ENCODE data around the gene PNRC1. TPM values are rescaled to one million over a fixed set of nuclear protein-coding genes. Genes with fewer than 3 reads are reported as not detected.
"Not testable (repeated sequence)": the region's sequence is repeated elsewhere in the genome, so short reads cannot be mapped to it uniquely, and the experiment has no call there.

PNRC1 gene
- total RNA-seq, 1 experiment from 2014 or later, result 66.9 TPM

DNA sequence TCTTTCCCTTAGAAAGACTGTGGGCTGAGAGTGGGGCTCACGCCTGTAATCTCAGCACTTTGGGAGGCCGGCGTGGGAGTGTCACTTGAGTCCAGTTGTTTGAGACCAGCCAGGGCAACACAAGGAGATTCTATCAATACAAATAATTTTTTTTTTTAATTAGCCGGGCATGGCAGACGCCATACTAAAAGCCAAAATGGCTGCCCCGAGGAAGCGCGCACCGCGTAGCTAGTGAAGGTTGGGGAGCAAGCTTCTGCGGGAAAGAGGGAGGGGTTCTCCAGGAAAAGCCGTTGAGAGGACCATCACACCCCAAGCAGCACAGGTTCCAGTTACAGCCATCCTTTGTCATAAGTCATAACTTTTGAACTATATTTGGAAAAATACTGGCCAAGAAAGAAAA lies 21.3 kb upstream of the PNRC1 start:
- H3K4me3 ChIP-seq, result no peak overlapping the region
- H3K36me3 ChIP-seq (ENCODE audit: low read depth), result no peaks in the 10 kb centered on the region
- no peaks in the 10 kb centered on the region for H3K9me3 ChIP-seq (ENCODE audit: insufficient read depth, low read depth)
- no peak for DNase-seq
- no peaks in the 10 kb centered on the region for H3F3A ChIP-seq (ENCODE audit: insufficient read depth, low read depth)
- ChIA-PET POLR2A (ENCODE audit: unreplicated experiment) (interaction anchor here (0.6 kb wide), 1 partner anchor 21 kb away, joined by 3 read pairs; the partner anchor contains the start of gene PNRC1), CTCF (no interaction called here)
- H3K79me2 ChIP-seq (ENCODE audit: low read depth), result no peaks in the 10 kb centered on the region
- no peaks in the 10 kb centered on the region for H3K4me1 ChIP-seq (replicated peaks; ENCODE audit: insufficient read depth)
- no peaks in the 10 kb centered on the region for H3K9me2 ChIP-seq (ENCODE audit: insufficient read depth)
- no peak overlapping the region for H2AFZ ChIP-seq
- H4K20me1 ChIP-seq (ENCODE audit: insufficient read depth), result no peaks in the 10 kb centered on the region
- no peak overlapping the region for H3K4me2 ChIP-seq
- H3K27me3 ChIP-seq (ENCODE audit: insufficient read depth, low read depth), result no peaks in the 10 kb centered on the region
- intact Hi-C loops (cut with micrococcal nuclease; ENCODE audit: unreplicated experiment), result no loop called here
- no TSS peak for BruUV-seq (replicated peaks)
- TF ChIP-seq, protein P1, sequence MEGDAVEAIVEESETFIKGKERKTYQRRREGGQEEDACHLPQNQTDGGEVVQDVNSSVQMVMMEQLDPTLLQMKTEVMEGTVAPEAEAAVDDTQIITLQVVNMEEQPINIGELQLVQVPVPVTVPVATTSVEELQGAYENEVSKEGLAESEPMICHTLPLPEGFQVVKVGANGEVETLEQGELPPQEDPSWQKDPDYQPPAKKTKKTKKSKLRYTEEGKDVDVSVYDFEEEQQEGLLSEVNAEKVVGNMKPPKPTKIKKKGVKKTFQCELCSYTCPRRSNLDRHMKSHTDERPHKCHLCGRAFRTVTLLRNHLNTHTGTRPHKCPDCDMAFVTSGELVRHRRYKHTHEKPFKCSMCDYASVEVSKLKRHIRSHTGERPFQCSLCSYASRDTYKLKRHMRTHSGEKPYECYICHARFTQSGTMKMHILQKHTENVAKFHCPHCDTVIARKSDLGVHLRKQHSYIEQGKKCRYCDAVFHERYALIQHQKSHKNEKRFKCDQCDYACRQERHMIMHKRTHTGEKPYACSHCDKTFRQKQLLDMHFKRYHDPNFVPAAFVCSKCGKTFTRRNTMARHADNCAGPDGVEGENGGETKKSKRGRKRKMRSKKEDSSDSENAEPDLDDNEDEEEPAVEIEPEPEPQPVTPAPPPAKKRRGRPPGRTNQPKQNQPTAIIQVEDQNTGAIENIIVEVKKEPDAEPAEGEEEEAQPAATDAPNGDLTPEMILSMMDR (conservative IDR thresholded peaks at IDR 0.05), result no peak
- no peak for TF ChIP-seq EZH2 (IDR thresholded peaks at IDR 0.05; ENCODE audit: low read depth)
- H3K27ac ChIP-seq, result no peak overlapping the region

GRCh38 chr6:89063881-89064280 lies 16.7 kb upstream of the PNRC1 start:
- Histone ChIP-seq H3K27ac (no peak overlapping the region), H3K4me2 (no peak overlapping the region), H3K27me3 (ENCODE audit: insufficient read depth, low read depth) (no peaks in the 10 kb centered on the region), H4K20me1 (ENCODE audit: insufficient read depth) (no peaks in the 10 kb centered on the region), H3K4me1 (replicated peaks; ENCODE audit: insufficient read depth) (no peaks in the 10 kb centered on the region), H3F3A (ENCODE audit: insufficient read depth, low read depth) (no peaks in the 10 kb centered on the region), H3K36me3 (ENCODE audit: low read depth) (no peaks in the 10 kb centered on the region), H3K4me3 (no peak overlapping the region), H2AFZ (no peak overlapping the region), H3K9me3 (ENCODE audit: insufficient read depth, low read depth) (no peaks in the 10 kb centered on the region), H3K79me2 (ENCODE audit: low read depth) (no peaks in the 10 kb centered on the region), H3K9me2 (ENCODE audit: insufficient read depth) (no peaks in the 10 kb centered on the region)
- TF ChIP-seq, protein P1 (conservative IDR thresholded peaks at IDR 0.05), result no peak
- no peak for TF ChIP-seq EZH2 (IDR thresholded peaks at IDR 0.05; ENCODE audit: low read depth)
- intact Hi-C loops (cut with micrococcal nuclease; ENCODE audit: unreplicated experiment), result no loop called here
- ChIA-PET POLR2A (ENCODE audit: unreplicated experiment) (no interaction called here), CTCF (no interaction called here)
- no peak for DNase-seq
- no TSS peak for BruUV-seq (replicated peaks)

DNA sequence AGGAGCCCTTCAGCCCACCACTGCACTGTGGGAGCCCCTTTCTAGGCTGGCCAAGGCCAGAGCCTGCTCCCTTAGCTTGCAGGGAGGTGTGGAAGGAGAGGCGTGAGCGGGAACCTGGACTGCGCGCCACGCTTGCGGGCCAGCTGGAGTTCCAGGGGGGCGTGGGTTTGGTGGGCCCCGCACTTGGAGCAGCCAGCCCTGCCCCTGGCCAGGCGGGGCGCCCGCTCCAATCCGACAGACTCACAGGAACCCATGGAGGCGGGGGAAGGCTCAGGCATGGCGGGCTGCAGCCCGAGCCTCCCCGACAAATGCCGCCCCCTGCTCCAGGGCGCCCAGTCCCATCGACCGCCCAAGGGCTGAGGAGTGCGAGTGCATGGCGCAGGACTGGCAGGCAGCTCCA lies 15.6 kb upstream of the PNRC1 start:
- H2AFZ ChIP-seq; H3K27me3 ChIP-seq (ENCODE audit: insufficient read depth, low read depth); H3K9me2 ChIP-seq (ENCODE audit: insufficient read depth); intact Hi-C loops (cut with micrococcal nuclease; ENCODE audit: unreplicated experiment); H3K36me3 ChIP-seq (ENCODE audit: low read depth); H3K4me2 ChIP-seq; H3F3A ChIP-seq (ENCODE audit: insufficient read depth, low read depth); DNase-seq; H3K9me3 ChIP-seq (ENCODE audit: insufficient read depth, low read depth); H3K27ac ChIP-seq; H4K20me1 ChIP-seq (ENCODE audit: insufficient read depth); POLR2A ChIA-PET (ENCODE audit: unreplicated experiment); H3K79me2 ChIP-seq (ENCODE audit: low read depth); H3K4me3 ChIP-seq; H3K4me1 ChIP-seq (replicated peaks; ENCODE audit: insufficient read depth); BruUV-seq (replicated peaks): not testable (repeated sequence)
- CTCF ChIA-PET, result interaction anchor here (0.6 kb wide), 1 partner anchor 50 kb away, joined by 3 read pairs; no protein-coding TSS in a partner anchor

DNA sequence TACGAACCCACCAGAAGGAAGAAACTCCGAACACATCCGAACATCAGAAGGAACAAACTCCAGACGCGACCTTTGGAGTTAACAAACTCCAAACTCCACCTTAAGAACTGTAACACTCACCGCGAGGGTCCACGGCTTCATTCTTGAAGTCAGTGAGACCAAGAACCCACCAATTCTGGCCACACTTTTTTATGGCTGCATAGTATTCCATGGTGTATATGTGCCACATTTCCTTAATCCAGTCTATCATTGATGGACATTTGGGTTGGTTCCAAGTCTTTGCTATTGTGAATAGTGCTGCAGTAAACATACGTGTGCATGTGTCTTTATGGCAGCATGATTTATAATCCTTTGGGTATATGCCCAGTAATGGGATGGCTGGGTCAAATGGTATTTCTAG lies 14.4 kb upstream of the PNRC1 start:
- intact Hi-C loops (cut with micrococcal nuclease; ENCODE audit: unreplicated experiment); H3K79me2 ChIP-seq (ENCODE audit: low read depth); H3K27ac ChIP-seq; CTCF ChIA-PET; H3K9me2 ChIP-seq (ENCODE audit: insufficient read depth); DNase-seq; H3F3A ChIP-seq (ENCODE audit: insufficient read depth, low read depth); H2AFZ ChIP-seq; H3K27me3 ChIP-seq (ENCODE audit: insufficient read depth, low read depth); H3K9me3 ChIP-seq (ENCODE audit: insufficient read depth, low read depth); BruUV-seq (replicated peaks); H3K4me1 ChIP-seq (replicated peaks; ENCODE audit: insufficient read depth); H3K36me3 ChIP-seq (ENCODE audit: low read depth); H4K20me1 ChIP-seq (ENCODE audit: insufficient read depth); H3K4me2 ChIP-seq; H3K4me3 ChIP-seq; POLR2A ChIA-PET (ENCODE audit: unreplicated experiment): not testable (repeated sequence)

Data from PC-9 (cell line).